Mucosa of rectum (tissue), 2 donors: Measurements from ENCODE around the gene FAM168A.
"Not testable (repeated sequence)": the region's sequence is repeated elsewhere in the genome, so short reads cannot be mapped to it uniquely, and the experiment has no call there.

ENCODE experiments used
- H3K27ac ChIP-seq, 2 donors: one replicate each; pipeline ENCODE4 v1.7.0; 2013; ENCODE audit warnings: inconsistent platforms in 2 of 2, low read depth in 2 of 2, low read length in 2 of 2
- H3K27me3 ChIP-seq, 2 donors: one replicate each; pipeline ENCODE4 v1.7.0; 2013; ENCODE audit warnings: low read length in 2 of 2; ENCODE audit not compliant: control insufficient read depth in 2 of 2, insufficient read depth in 2 of 2
- H3K36me3 ChIP-seq, 2 donors: one replicate each; pipeline ENCODE4 v1.7.0; 2013; ENCODE audit warnings: low read length in 2 of 2; ENCODE audit not compliant: control insufficient read depth in 2 of 2, insufficient read depth in 2 of 2
- H3K4me1 ChIP-seq, 2 donors: one replicate each; pipeline ENCODE4 v1.7.0; 2013; ENCODE audit warnings: low read length in 2 of 2, mild to moderate bottlenecking in 1 of 2; ENCODE audit not compliant: control insufficient read depth in 2 of 2, insufficient read depth in 2 of 2
- H3K4me3 ChIP-seq, 2 donors: one replicate each; pipeline ENCODE4 v1.7.0; 2013; ENCODE audit warnings: low read length in 2 of 2
- H3K9ac ChIP-seq, 2 donors: one replicate each; pipeline ENCODE4 v1.7.0; 2013; ENCODE audit warnings: low read length in 2 of 2, low read depth in 1 of 2, mild to moderate bottlenecking in 1 of 2
- H3K9me3 ChIP-seq, 2 donors: one replicate each; pipeline ENCODE4 v1.7.0; 2013; ENCODE audit warnings: low read length in 2 of 2; ENCODE audit not compliant: control insufficient read depth in 2 of 2
- donor health status: healthy.
- donor health status: Normal muscosa, but diverticular disease.

Gene FAM168A

GRCh38 chr11:73439002-73439843, 158.7 kb downstream of the FAM168A start:
- no peaks in the 10 kb centered on the region for H3K36me3 ChIP-seq
- no peak overlapping the region for H3K9ac ChIP-seq
- H3K27ac ChIP-seq, result no peak overlapping the region
- H3K9me3 ChIP-seq, result no peaks in the 10 kb centered on the region
- peaks cover 0 to 6% of the 10 kb centered on the region in 2 donors for H3K4me1 ChIP-seq
- H3K27me3 ChIP-seq, result no peaks in the 10 kb centered on the region
- H3K4me3 ChIP-seq, result no peak overlapping the region

DNA sequence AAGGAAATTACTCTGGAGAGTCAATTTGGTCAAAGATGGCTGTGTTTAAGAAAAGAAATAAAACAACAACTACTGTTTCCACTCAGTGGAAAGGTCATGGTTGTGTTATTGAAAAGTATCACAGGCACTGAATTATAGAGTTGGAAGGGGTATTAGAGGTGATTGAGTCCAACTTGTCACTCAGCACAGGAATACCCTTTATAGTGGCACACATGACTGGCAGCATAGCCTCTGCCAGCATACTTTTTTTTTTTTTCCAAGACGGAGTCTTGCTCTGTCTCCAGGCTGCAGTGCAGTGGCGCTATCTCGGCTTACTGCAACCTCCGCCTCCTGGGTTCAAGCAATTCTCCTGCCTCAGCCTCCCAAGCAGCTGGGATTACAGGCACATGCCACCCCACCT, 161.1 kb downstream of the FAM168A start:
- H3K27ac ChIP-seq, H3K9ac ChIP-seq, H3K4me3 ChIP-seq, H3K4me1 ChIP-seq, H3K36me3 ChIP-seq, H3K9me3 ChIP-seq, H3K27me3 ChIP-seq: not testable (repeated sequence)

GRCh38 chr11:73431396-73431795, 166.5 kb downstream of the FAM168A start:
- no peaks in the 10 kb centered on the region for H3K27me3 ChIP-seq
- no peaks in the 10 kb centered on the region for H3K4me1 ChIP-seq
- no peak overlapping the region for H3K9ac ChIP-seq
- H3K36me3 ChIP-seq, result no peaks in the 10 kb centered on the region
- no peaks in the 10 kb centered on the region for H3K9me3 ChIP-seq
- H3K27ac ChIP-seq, result no peak overlapping the region
- H3K4me3 ChIP-seq, result no peak overlapping the region

DNA sequence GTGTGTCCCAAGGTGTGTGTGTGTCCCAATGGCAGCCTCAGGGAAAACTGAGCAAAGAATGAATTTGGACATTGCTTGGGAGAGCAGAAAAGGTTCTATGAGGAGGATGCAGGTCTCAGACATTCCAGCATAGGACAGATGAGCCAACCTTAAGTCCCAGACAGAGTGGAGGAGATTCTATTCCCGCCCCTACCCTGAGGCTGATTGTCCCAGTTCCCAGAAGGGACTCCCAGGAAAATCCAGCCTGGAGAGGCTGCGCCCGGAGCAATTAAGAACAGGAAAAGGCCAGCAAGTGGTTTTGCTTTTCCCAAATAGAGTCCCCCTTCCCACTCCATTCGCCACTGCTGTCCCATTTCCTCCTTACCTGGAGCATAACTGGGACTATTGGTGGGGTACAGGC, 167.6 kb downstream of the FAM168A start:
- Histone ChIP-seq H3K4me1 (no peaks in the 10 kb centered on the region), H3K9ac (no peak overlapping the region), H3K27me3 (no peaks in the 10 kb centered on the region), H3K27ac (no peak overlapping the region), H3K9me3 (no peaks in the 10 kb centered on the region), H3K4me3 (no peak overlapping the region), H3K36me3 (no peaks in the 10 kb centered on the region)

- H3K4me3 ChIP-seq, result no peak overlapping the region
- no peaks in the 10 kb centered on the region for H3K27me3 ChIP-seq
- H3K9me3 ChIP-seq, result no peaks in the 10 kb centered on the region
- H3K36me3 ChIP-seq, result no peaks in the 10 kb centered on the region
- no peaks in the 10 kb centered on the region for H3K4me1 ChIP-seq
- no peak overlapping the region for H3K27ac ChIP-seq
- H3K9ac ChIP-seq, result no peak overlapping the region
Measured at GRCh38 chr11:73429121-73429750, 168.7 kb downstream of the FAM168A start.

- no peaks in the 10 kb centered on the region for H3K4me1 ChIP-seq
- no peaks in the 10 kb centered on the region for H3K27me3 ChIP-seq
- no peak overlapping the region for H3K4me3 ChIP-seq
- H3K27ac ChIP-seq, result no peak overlapping the region
- H3K9me3 ChIP-seq, result no peaks in the 10 kb centered on the region
- H3K36me3 ChIP-seq, result no peaks in the 10 kb centered on the region
- no peak overlapping the region for H3K9ac ChIP-seq
Measured at GRCh38 chr11:73428699-73429098, 169.2 kb downstream of the FAM168A start.

DNA sequence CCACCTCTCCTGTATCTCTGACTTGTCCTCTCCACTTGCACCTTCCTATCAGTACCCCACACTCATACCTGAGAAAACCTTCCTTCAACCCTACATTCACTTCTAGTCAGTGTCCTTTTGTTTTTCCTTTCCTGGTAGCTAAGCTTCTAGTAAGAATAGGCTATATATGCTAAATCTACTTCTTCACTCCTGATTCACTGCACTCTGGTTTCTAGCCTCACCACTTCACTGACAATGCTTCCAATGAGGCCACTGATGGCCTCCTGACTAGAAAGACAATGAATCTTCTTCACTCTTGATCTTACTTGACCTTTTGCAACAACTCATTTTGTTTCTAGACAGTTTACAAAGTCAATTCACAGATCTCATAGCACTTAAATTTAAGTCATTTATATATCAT, 169.7 kb downstream of the FAM168A start:
- Histone ChIP-seq H3K4me1 (no peaks in the 10 kb centered on the region), H3K9me3 (no peaks in the 10 kb centered on the region), H3K36me3 (no peaks in the 10 kb centered on the region), H3K4me3 (no peak overlapping the region), H3K27me3 (no peaks in the 10 kb centered on the region), H3K9ac (no peak overlapping the region), H3K27ac (no peak overlapping the region)

DNA sequence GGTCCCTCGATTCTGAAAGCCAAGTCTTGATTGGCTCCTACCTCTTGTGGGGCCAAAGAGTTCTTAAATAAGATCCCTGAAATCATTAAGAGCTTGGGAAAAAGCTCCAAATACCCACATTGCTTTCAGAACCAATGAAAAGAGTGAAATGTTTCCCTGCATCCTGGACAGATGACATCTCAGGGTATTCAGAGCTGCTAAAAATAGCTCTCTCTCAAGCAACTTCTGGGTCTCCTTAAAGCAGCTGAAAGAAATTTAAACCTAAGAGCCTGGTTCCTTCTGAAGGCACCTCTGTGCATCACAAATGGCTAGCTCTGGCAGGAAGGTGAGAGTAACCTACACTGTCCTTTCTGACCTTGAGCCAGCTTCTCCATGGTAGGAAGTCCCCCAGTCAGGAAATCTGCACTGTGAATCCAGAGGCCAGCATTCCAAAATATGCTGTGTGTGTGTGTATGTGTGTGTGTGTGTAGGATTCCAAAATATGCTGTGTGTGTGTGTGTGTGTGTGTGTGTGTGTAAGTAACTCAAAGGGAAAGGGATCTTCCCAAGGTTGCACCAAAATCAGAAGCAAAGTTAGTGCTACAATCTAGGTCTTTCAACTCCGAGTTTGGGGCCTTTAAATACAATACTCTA, 171.6 kb downstream of the FAM168A start:
- Histone ChIP-seq H3K4me1 (no peaks in the 10 kb centered on the region), H3K4me3 (no peak overlapping the region), H3K27ac (no peak overlapping the region), H3K36me3 (no peaks in the 10 kb centered on the region), H3K9ac (no peak overlapping the region), H3K27me3 (no peaks in the 10 kb centered on the region), H3K9me3 (no peaks in the 10 kb centered on the region)

DNA sequence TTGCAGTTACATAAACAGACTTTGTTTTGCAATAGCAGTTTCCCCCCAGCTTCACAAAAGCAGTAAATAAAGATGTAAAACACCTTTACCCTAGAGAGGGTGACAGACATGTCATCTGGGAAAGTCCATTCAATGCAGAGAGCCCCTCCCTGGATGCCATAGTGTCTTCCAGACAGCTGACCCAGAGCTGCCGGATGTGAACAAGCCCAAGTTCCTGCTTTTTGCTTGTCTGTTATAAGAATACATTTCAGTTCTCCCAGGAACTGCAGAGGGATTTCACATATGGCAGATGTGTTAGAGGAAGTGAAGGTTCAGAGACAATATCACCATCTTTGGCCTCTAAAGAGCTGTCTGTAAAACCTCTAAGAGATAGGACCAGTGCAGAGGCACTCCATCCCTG, 172.8 kb downstream of the FAM168A start:
- Histone ChIP-seq H3K27ac (no peak overlapping the region), H3K4me3 (no peak overlapping the region), H3K9me3 (no peaks in the 10 kb centered on the region)

GRCh38 chr11:73423506-73423905, 174.4 kb downstream of the FAM168A start:
- H3K36me3 ChIP-seq, result peaks cover 0 to 3% of the 10 kb centered on the region in 2 donors
- no peak overlapping the region for H3K9ac ChIP-seq
- no peak overlapping the region for H3K27ac ChIP-seq
- no peaks in the 10 kb centered on the region for H3K4me1 ChIP-seq
- no peaks in the 10 kb centered on the region for H3K9me3 ChIP-seq
- no peaks in the 10 kb centered on the region for H3K27me3 ChIP-seq
- no peak overlapping the region for H3K4me3 ChIP-seq

More for the DNA sequence above, 172.8 kb downstream of the FAM168A start:
- no peaks in the 10 kb centered on the region for H3K36me3 ChIP-seq
- no peak overlapping the region for H3K9ac ChIP-seq
- H3K4me1 ChIP-seq, result no peaks in the 10 kb centered on the region
- no peaks in the 10 kb centered on the region for H3K27me3 ChIP-seq
